GM23248 (cell line): ENCODE results near the gene LBHD1. TPM values are rescaled to one million over a fixed set of nuclear protein-coding genes. Genes with fewer than 3 reads are reported as not detected.
A peak's percentile ranks its signal among the peaks of the same experiment; 100 is the strongest.
"Not testable (repeated sequence)": the region's sequence is repeated elsewhere in the genome, so short reads cannot be mapped to it uniquely, and the experiment has no call there.

Experiments
- DNase-seq: peaks from one replicate; pipeline ENCODE4 v3.0.0-alpha.2; 2015
- H2AFZ ChIP-seq: fragments of 200-600 bp; sonication (generic); 2 replicates; pipeline ENCODE4 v1.6.1; 2016; ENCODE audit warnings: antibody characterized with exemption
- H3F3A ChIP-seq: fragments of 200-600 bp; sonication (generic); 2 replicates; pipeline ENCODE4 v1.6.1; 2016; ENCODE audit warnings: mild to moderate bottlenecking, antibody characterized with exemption, mixed run types; ENCODE audit not compliant: insufficient read depth
- H3K27ac ChIP-seq: fragments of 200-600 bp; sonication (generic); 2 replicates; pipeline ENCODE4 v1.5.1; 2016; ENCODE audit warnings: mild to moderate bottlenecking
- H3K27me3 ChIP-seq: fragments of 200-600 bp; sonication (generic); replicated peaks from 2 replicates; pipeline ENCODE4 v1.6.1; 2016; ENCODE audit warnings: mild to moderate bottlenecking; ENCODE audit not compliant: insufficient read depth
- H3K36me3 ChIP-seq: fragments of 200-600 bp; sonication (generic); 2 replicates; pipeline ENCODE4 v1.6.1; 2016; ENCODE audit warnings: low read depth, mild to moderate bottlenecking
- H3K4me1 ChIP-seq: fragments of 200-600 bp; sonication (generic); 2 replicates; pipeline ENCODE4 v1.6.1; 2016; ENCODE audit warnings: mild to moderate bottlenecking; ENCODE audit not compliant: insufficient read depth
- H3K4me2 ChIP-seq: fragments of 200-600 bp; sonication (generic); one replicate; pipeline ENCODE4 v1.6.1; 2016; ENCODE audit warnings: mild to moderate bottlenecking; ENCODE audit not compliant: unreplicated experiment
- H3K4me3 ChIP-seq: fragments of 200-600 bp; sonication (generic); 2 replicates; pipeline ENCODE4 v1.5.1; 2016; ENCODE audit warnings: mild to moderate bottlenecking
- H3K79me2 ChIP-seq: fragments of 200-600 bp; sonication (generic); 2 replicates; pipeline ENCODE4 v1.6.1; 2016; ENCODE audit warnings: mild to moderate bottlenecking; ENCODE audit not compliant: insufficient read depth
- H3K9ac ChIP-seq: fragments of 200-600 bp; sonication (generic); 2 replicates; pipeline ENCODE4 v1.6.1; 2016; ENCODE audit warnings: mild to moderate bottlenecking
- H3K9me2 ChIP-seq: fragments of 200-600 bp; sonication (generic); 2 replicates; pipeline ENCODE4 v1.6.1; 2016; ENCODE audit warnings: mixed run types, mild to moderate bottlenecking, moderate library complexity; ENCODE audit not compliant: insufficient read depth
- H3K9me3 ChIP-seq: fragments of 200-600 bp; sonication (generic); one replicate; pipeline ENCODE4 v1.6.1; 2017; ENCODE audit warnings: low read depth
- H4K20me1 ChIP-seq: fragments of 200-600 bp; sonication (generic); 2 replicates; pipeline ENCODE4 v1.6.0; 2016; ENCODE audit not compliant: insufficient read depth
- EZH2 ChIP-seq: fragments of 200-600 bp; sonication (generic); IDR thresholded peaks from 2 replicates; pipeline ENCODE4 v1.6.1; 2018; ENCODE audit warnings: antibody characterized with exemption, mild to moderate bottlenecking; ENCODE audit not compliant: insufficient read depth, poor library complexity, severe bottlenecking
- EZH2phosphoT487 ChIP-seq: fragments of 200-600 bp; sonication (generic); IDR thresholded peaks from 2 replicates; pipeline ENCODE4 v1.6.1; 2018; ENCODE audit warnings: antibody characterized with exemption, moderate library complexity, mild to moderate bottlenecking, low read depth; ENCODE audit not compliant: insufficient read depth
- WGBS, 2 experiments: methylation state at CpG; one replicate each; pipeline ENCODE4 v1.1.6; 2015 to 2017; ENCODE audit warnings: low lambda C conversion rate in 2 of 2, low coverage in 1 of 2; ENCODE audit errors: missing lambda C conversion rate in 2 of 2; 5-methylcytosine and 5-hydroxymethylcytosine counted together
- in situ Hi-C: fragments of 300-500 bp; cut with MboI; formaldehyde crosslinking; loops from 2 replicates; pipeline ENCODE4 v1.15.0; 2020
- polyA plus RNA-seq: library from polyadenylated mRNA; unstranded; fragments of >200 nt; fragmentation: Nextera tagmentation; extraction: Ambion mirVana; gene quantifications from 2 replicates; pipeline ENCODE4 v1.2.1, GENCODE V29; 2016
- total RNA-seq: library from RNA; depleted of rRNA; stranded (reverse); fragments of >200 nt; shearing (Covaris generic); gene quantifications from 2 replicates; pipeline ENCODE4 v1.2.3, GENCODE V29; 2014

The LBHD1 gene
- total and polyA plus RNA-seq, 2 experiments from 2014 or later, result 3.6 to 5.8 TPM

DNA sequence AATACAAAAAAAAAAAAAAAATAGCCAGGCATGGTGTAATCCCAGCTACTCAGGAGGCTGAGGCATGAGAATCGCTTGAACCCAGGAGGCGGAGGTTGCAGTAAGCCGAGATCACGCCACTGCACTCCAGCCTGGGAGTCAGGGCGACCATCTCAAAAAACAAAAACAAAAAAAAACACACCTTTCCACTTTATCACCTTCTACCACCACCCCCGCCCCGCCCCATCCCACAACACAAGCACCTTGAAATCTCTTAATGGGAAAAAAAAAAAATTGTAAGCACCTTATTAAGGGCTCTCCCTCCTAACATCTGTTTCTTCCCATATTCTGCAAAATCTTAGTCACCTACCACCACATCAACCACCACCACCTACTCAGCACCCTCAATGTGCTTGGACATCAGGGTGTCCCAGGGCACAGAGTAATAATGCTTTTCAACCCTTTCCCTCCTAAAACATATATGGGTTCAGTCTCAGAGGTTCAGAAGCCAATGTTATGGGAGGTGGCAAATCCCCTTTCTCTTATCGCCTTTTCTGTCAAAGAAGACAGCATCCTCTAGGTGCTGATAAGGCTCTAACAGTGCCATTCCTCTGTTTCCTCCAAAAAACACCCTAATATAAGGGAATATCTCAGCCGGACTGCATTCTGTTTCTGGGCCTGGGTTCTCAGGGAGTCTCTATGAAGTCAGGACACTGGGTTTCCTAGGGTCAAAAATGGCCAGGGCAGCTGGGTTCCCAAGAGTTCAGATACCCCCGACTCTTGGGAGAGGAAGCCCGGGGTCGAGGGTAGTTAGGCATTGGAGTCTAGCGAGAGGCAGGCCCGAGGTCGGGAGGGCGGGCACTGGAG lies 19.7 kb downstream of the LBHD1 start:
- Histone ChIP-seq H3K27ac (peak overlapping the region; percentile 86), H3K27me3 (no peaks in the 10 kb centered on the region), H3K4me1 (peaks cover 12% of the 10 kb centered on the region), H4K20me1 (no peaks in the 10 kb centered on the region), H3K9ac (peak overlapping the region; percentile 91), H3K36me3 (no peaks in the 10 kb centered on the region), H2AFZ (peak overlapping the region; percentile 100), H3F3A (peaks cover 3% of the 10 kb centered on the region; the same call in 1 of the 2 replicates), H3K9me2 (no peaks in the 10 kb centered on the region), H3K4me3 (peak overlapping the region; percentile 92), H3K9me3 (no peaks in the 10 kb centered on the region), H3K4me2 (peak overlapping the region; percentile 96), H3K79me2 (peaks cover 43% of the 10 kb centered on the region)
- TF ChIP-seq EZH2 (no peak), EZH2phosphoT487 (no peak)
- in situ Hi-C loops, result no loop called here
- WGBS, 2 experiments, result 29 to 30% methylated on average over 16 of the region's 16 CpGs
- peak; percentile 52 for DNase-seq

- 94% methylated on average over 12 of the region's 12 CpGs for WGBS, 2 experiments
- peaks cover 10% of the 10 kb centered on the region; the same call in 1 of the 2 replicates for H3F3A ChIP-seq
- in situ Hi-C loops, result not testable (repeated sequence)
Measured at GRCh38 chr11:62650283-62650682, 21.8 kb downstream of the LBHD1 start.

GRCh38 chr11:62649486-62649885 lies 22.6 kb downstream of the LBHD1 start:
- DNase-seq, result no peak
- no peak overlapping the region for H3K27ac ChIP-seq
- TF ChIP-seq EZH2phosphoT487 (no peak), EZH2 (no peak)
- 89 to 90% methylated on average over 11 of the region's 11 CpGs for WGBS, 2 experiments
- no peak overlapping the region for H3K4me3 ChIP-seq
- peaks cover 10% of the 10 kb centered on the region; the same call in 1 of the 2 replicates for H3F3A ChIP-seq
- no peaks in the 10 kb centered on the region for H3K9me3 ChIP-seq
- no peak overlapping the region for H2AFZ ChIP-seq
- H3K4me1 ChIP-seq, result peaks cover 25% of the 10 kb centered on the region
- H3K27me3 ChIP-seq, result no peaks in the 10 kb centered on the region
- peaks cover 62% of the 10 kb centered on the region for H3K79me2 ChIP-seq
- no peak overlapping the region for H3K9ac ChIP-seq
- no peaks in the 10 kb centered on the region for H4K20me1 ChIP-seq
- H3K9me2 ChIP-seq, result no peaks in the 10 kb centered on the region
- H3K4me2 ChIP-seq, result no peak overlapping the region
- in situ Hi-C loops, result no loop called here
- no peaks in the 10 kb centered on the region; the same call in 1 of the 2 replicates for H3K36me3 ChIP-seq

More at GRCh38 chr11:62650283-62650682, 21.8 kb downstream of the LBHD1 start:
- H3K36me3 ChIP-seq, H4K20me1 ChIP-seq, H3K27me3 ChIP-seq, H3K9me3 ChIP-seq, H3K9me2 ChIP-seq, H3K4me2 ChIP-seq, H3K9ac ChIP-seq, H2AFZ ChIP-seq, H3K27ac ChIP-seq, DNase-seq, H3K4me3 ChIP-seq: not testable (repeated sequence)
- Histone ChIP-seq H3K79me2 (peaks cover 54% of the 10 kb centered on the region), H3K4me1 (peaks cover 19% of the 10 kb centered on the region)

GRCh38 chr11:62648967-62649364 lies 23.1 kb downstream of the LBHD1 start:
- Histone ChIP-seq H4K20me1 (no peaks in the 10 kb centered on the region), H3K79me2 (peaks cover 67% of the 10 kb centered on the region), H3K27me3 (no peaks in the 10 kb centered on the region), H3K9me2 (no peaks in the 10 kb centered on the region), H3K9me3 (no peaks in the 10 kb centered on the region), H3K4me1 (peaks cover 25% of the 10 kb centered on the region), H3K9ac (no peak overlapping the region), H3K4me3 (no peak overlapping the region), H3F3A (peaks cover 10% of the 10 kb centered on the region; the same call in 1 of the 2 replicates), H3K27ac (no peak overlapping the region), H3K36me3 (no peaks in the 10 kb centered on the region; the same call in 1 of the 2 replicates), H3K4me2 (no peak overlapping the region), H2AFZ (no peak overlapping the region)
- DNase-seq, result no peak
- in situ Hi-C loops, result no loop called here
- 82 to 83% methylated on average over 11 of the region's 11 CpGs for WGBS, 2 experiments
- TF ChIP-seq EZH2phosphoT487 (no peak), EZH2 (no peak)
